Keratinocyte (primary cell): ENCODE data around the gene PRKCA.

Source experiments
- CTCF ChIP-seq, 3 experiments: IDR thresholded peaks in 1 of 3; conservative IDR thresholded peaks in 1 of 3; optimal IDR thresholded peaks in 1 of 3; 2 replicates in 2 of 3; 3 replicates in 1 of 3; pipeline versions ENCODE3 to v1.5.1; 2011; ENCODE audit warnings: low read length in 3 of 3, mild to moderate bottlenecking in 3 of 3, moderate library complexity in 2 of 3, control low read depth in 1 of 3, inconsistent platforms in 1 of 3; ENCODE audit not compliant: insufficient read depth in 2 of 3; ENCODE audit errors: extremely low read depth in 1 of 3
- EZH2 ChIP-seq: IDR thresholded peaks from one replicate; pipeline ENCODE4 v1.6.1; 2012; ENCODE audit warnings: inconsistent platforms, mild to moderate bottlenecking, low read length, moderate library complexity

GRCh38 chr17:66464921-66465320 is 162.5 kb downstream of the PRKCA start:
- TF ChIP-seq CTCF (optimal IDR thresholded peaks at IDR 0.05 in 1 of 3, IDR thresholded peaks at IDR 0.05 in 1 of 3, conservative IDR thresholded peaks at IDR 0.05 in 1 of 3; ENCODE audit: extremely low read depth in 1 of 3, insufficient read depth in 2 of 3, low read length in 3 of 3) (no peak), EZH2 (no peak)
